Measurements from ENCODE around the gene MCCC2. TPM values are rescaled to one million over a fixed set of nuclear protein-coding genes. Genes with fewer than 3 reads are reported as not detected.
"Not testable (repeated sequence)": the region's sequence is repeated elsewhere in the genome, so short reads cannot be mapped to it uniquely, and the experiment has no call there.

The MCCC2 gene
- total RNA-seq, 6 experiments from 2014 or later, result 11.7 to 22.4 (median 14.0) TPM

- Mint-ChIP-seq H3K27ac (no peak overlapping the region), H3K36me3 (ENCODE audit: low read depth) (no peaks in the 10 kb centered on the region), H3K4me1 (ENCODE audit: low read depth) (no peaks in the 10 kb centered on the region), H3K27me3 (ENCODE audit: insufficient read depth) (peaks cover 6% of the 10 kb centered on the region), H3K4me3 (no peak overlapping the region), H3K9me3 (no peaks in the 10 kb centered on the region)
- TF ChIP-seq CTCF (IDR thresholded peaks at IDR 0.05), result peak; percentile 57
- no peak for DNase-seq
Observed at GRCh38 chr5:71658916-71659662, 71.9 kb downstream of the MCCC2 start.

- no peaks in the 10 kb centered on the region for H3K36me3 Mint-ChIP-seq (ENCODE audit: low read depth)
- H3K9me3 Mint-ChIP-seq, result no peaks in the 10 kb centered on the region
- no peaks in the 10 kb centered on the region for H3K4me1 Mint-ChIP-seq (ENCODE audit: low read depth)
- peaks cover 8% of the 10 kb centered on the region for H3K27me3 Mint-ChIP-seq (ENCODE audit: insufficient read depth)
- TF ChIP-seq CTCF (IDR thresholded peaks at IDR 0.05), result no peak
- no peak for DNase-seq
- no peak overlapping the region for H3K4me3 Mint-ChIP-seq
- no peak overlapping the region for H3K27ac Mint-ChIP-seq
Observed at GRCh38 chr5:71662381-71662780, 75.2 kb downstream of the MCCC2 start.

- no peaks in the 10 kb centered on the region for H3K4me1 Mint-ChIP-seq (ENCODE audit: low read depth)
- no peaks in the 10 kb centered on the region for H3K36me3 Mint-ChIP-seq (ENCODE audit: low read depth)
- no peak for DNase-seq
- TF ChIP-seq CTCF (IDR thresholded peaks at IDR 0.05), result no peak
- H3K27me3 Mint-ChIP-seq (ENCODE audit: insufficient read depth), result peaks cover 11% of the 10 kb centered on the region
- H3K27ac Mint-ChIP-seq, result no peak overlapping the region
- no peak overlapping the region for H3K4me3 Mint-ChIP-seq
- no peaks in the 10 kb centered on the region for H3K9me3 Mint-ChIP-seq
Observed at GRCh38 chr5:71663191-71663969, 76.2 kb downstream of the MCCC2 start.

- H3K36me3 Mint-ChIP-seq (ENCODE audit: low read depth); H3K27ac Mint-ChIP-seq; DNase-seq; H3K9me3 Mint-ChIP-seq; H3K4me1 Mint-ChIP-seq (ENCODE audit: low read depth); H3K4me3 Mint-ChIP-seq: not testable (repeated sequence)
- peaks cover 11% of the 10 kb centered on the region for H3K27me3 Mint-ChIP-seq (ENCODE audit: insufficient read depth)
Observed at GRCh38 chr5:71664615-71665014, 77.5 kb downstream of the MCCC2 start.

GRCh38 chr5:71666321-71666720, 79.2 kb downstream of the MCCC2 start:
- peaks cover 19% of the 10 kb centered on the region for H3K27me3 Mint-ChIP-seq (ENCODE audit: insufficient read depth)
- H3K4me1 Mint-ChIP-seq (ENCODE audit: low read depth), result no peaks in the 10 kb centered on the region
- no peaks in the 10 kb centered on the region for H3K9me3 Mint-ChIP-seq
- no peak overlapping the region for H3K4me3 Mint-ChIP-seq
- TF ChIP-seq CTCF (IDR thresholded peaks at IDR 0.05), result no peak
- H3K27ac Mint-ChIP-seq, result no peak overlapping the region
- H3K36me3 Mint-ChIP-seq (ENCODE audit: low read depth), result no peaks in the 10 kb centered on the region
- no peak for DNase-seq

GRCh38 chr5:71677977-71678376, 90.8 kb downstream of the MCCC2 start:
- Mint-ChIP-seq H3K9me3 (no peaks in the 10 kb centered on the region), H3K4me1 (ENCODE audit: low read depth) (no peaks in the 10 kb centered on the region), H3K27me3 (ENCODE audit: insufficient read depth) (peaks cover 11% of the 10 kb centered on the region), H3K27ac (no peak overlapping the region), H3K36me3 (ENCODE audit: low read depth) (no peaks in the 10 kb centered on the region), H3K4me3 (no peak overlapping the region)
- no peak for DNase-seq
- TF ChIP-seq CTCF (IDR thresholded peaks at IDR 0.05), result no peak
